Measurements from ENCODE around the gene EHD3.
"Not testable (repeated sequence)": the region's sequence is repeated elsewhere in the genome, so short reads cannot be mapped to it uniquely, and the experiment has no call there.

Gene EHD3

GRCh38 chr2:31255911-31256571 is 22.1 kb downstream of the EHD3 start:
- no peak for DNase-seq (ENCODE audit: low read depth)

- DNase-seq (ENCODE audit: low read depth) = no peak
Measured at GRCh38 chr2:31256611-31257382, 22.8 kb downstream of the EHD3 start.

- no peak for DNase-seq (ENCODE audit: low read depth)
Measured at GRCh38 chr2:31258351-31258750, 24.4 kb downstream of the EHD3 start.

GRCh38 chr2:31259075-31259474 is 25.1 kb downstream of the EHD3 start:
- no peak for DNase-seq (ENCODE audit: low read depth)

- DNase-seq (ENCODE audit: low read depth) = no peak
Measured at GRCh38 chr2:31260870-31261269, 26.9 kb downstream of the EHD3 start.

GRCh38 chr2:31263636-31264190 is 29.8 kb downstream of the EHD3 start:
- no peak for DNase-seq (ENCODE audit: low read depth)

- DNase-seq (ENCODE audit: low read depth) = no peak
Measured at GRCh38 chr2:31265234-31265633, 31.3 kb downstream of the EHD3 start.

GRCh38 chr2:31266804-31267203 is 32.9 kb downstream of the EHD3 start:
- DNase-seq (ENCODE audit: low read depth) = no peak

- DNase-seq (ENCODE audit: low read depth) = no peak
Measured at GRCh38 chr2:31267437-31268120, 33.6 kb downstream of the EHD3 start.

- no peak for DNase-seq (ENCODE audit: low read depth)
Measured at GRCh38 chr2:31268344-31268743, 34.4 kb downstream of the EHD3 start.

- DNase-seq (ENCODE audit: low read depth) = no peak
Measured at GRCh38 chr2:31269087-31269486, 35.1 kb downstream of the EHD3 start.

GRCh38 chr2:31270131-31270530 is 36.2 kb downstream of the EHD3 start:
- no peak for DNase-seq (ENCODE audit: low read depth)

GRCh38 chr2:31270822-31271231 is 36.9 kb downstream of the EHD3 start:
- no peak for DNase-seq (ENCODE audit: low read depth)

GRCh38 chr2:31271851-31272267 is 37.9 kb downstream of the EHD3 start:
- no peak for DNase-seq (ENCODE audit: low read depth)

- no peak for DNase-seq (ENCODE audit: low read depth)
Measured at GRCh38 chr2:31274401-31275075, 40.6 kb downstream of the EHD3 start.

- DNase-seq (ENCODE audit: low read depth) = no peak
Measured at GRCh38 chr2:31275976-31276375, 42.0 kb downstream of the EHD3 start.

GRCh38 chr2:31277621-31278020 is 43.7 kb downstream of the EHD3 start:
- DNase-seq (ENCODE audit: low read depth) = no peak

- no peak for DNase-seq (ENCODE audit: low read depth)
Measured at GRCh38 chr2:31282634-31283033, 48.7 kb downstream of the EHD3 start.

GRCh38 chr2:31283193-31283919 is 49.4 kb downstream of the EHD3 start:
- not testable (repeated sequence) for DNase-seq (ENCODE audit: low read depth)

GRCh38 chr2:31284107-31284506 is 50.2 kb downstream of the EHD3 start:
- DNase-seq (ENCODE audit: low read depth) = no peak

- DNase-seq (ENCODE audit: low read depth) = no peak
Measured at GRCh38 chr2:31286230-31286629, 52.3 kb downstream of the EHD3 start.
